Fibroblast of skin of left quadriceps (primary cell): ENCODE measurements around the gene TUBA3E.
"Not testable (repeated sequence)": the region's sequence is repeated elsewhere in the genome, so short reads cannot be mapped to it uniquely, and the experiment has no call there.

ENCODE experiments used
- DNase-seq, 2 experiments: peaks; one replicate each; pipeline ENCODE4 v3.0.0-alpha.2; 2013; ENCODE audit warnings: low read depth in 2 of 2

Gene TUBA3E

DNA sequence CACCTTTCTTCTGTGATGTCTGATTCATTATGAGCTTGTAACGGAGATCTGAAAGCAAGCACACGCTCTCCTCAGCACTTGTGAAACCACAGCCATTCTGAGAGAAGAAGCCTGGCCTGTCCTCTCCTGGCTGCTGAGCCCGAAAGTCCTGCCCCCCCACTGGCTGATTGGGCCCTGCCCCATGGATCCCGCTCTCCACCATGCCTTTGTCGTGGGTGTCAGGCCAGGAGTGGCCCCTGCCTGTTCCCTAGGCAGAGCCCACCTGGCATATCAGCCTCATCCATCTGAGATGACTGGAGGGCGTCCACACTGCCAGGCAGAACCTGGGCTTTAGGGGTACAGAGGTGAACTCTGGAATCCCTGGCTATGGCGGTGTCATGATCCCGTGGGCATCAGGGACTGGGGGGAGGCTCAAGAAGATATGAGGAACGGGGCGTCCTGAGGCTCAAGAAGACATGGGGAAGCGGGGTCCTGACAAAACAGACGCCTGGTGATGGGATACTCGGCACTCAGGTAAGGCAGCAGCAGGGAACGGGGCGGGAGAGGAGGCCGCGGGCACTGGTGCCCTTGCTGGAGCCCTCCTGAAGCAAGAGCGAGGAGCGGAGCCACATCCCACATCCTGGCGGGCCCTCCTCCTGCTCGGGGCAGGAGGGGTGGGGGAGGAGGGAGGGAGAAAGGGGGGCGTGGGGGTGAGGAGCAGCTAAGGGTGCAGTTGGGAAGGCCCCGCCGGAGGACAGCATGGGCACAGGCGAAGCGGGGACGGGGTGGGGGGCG is 54.8 kb downstream of the TUBA3E start:
- DNase-seq, result not testable (repeated sequence)

DNA sequence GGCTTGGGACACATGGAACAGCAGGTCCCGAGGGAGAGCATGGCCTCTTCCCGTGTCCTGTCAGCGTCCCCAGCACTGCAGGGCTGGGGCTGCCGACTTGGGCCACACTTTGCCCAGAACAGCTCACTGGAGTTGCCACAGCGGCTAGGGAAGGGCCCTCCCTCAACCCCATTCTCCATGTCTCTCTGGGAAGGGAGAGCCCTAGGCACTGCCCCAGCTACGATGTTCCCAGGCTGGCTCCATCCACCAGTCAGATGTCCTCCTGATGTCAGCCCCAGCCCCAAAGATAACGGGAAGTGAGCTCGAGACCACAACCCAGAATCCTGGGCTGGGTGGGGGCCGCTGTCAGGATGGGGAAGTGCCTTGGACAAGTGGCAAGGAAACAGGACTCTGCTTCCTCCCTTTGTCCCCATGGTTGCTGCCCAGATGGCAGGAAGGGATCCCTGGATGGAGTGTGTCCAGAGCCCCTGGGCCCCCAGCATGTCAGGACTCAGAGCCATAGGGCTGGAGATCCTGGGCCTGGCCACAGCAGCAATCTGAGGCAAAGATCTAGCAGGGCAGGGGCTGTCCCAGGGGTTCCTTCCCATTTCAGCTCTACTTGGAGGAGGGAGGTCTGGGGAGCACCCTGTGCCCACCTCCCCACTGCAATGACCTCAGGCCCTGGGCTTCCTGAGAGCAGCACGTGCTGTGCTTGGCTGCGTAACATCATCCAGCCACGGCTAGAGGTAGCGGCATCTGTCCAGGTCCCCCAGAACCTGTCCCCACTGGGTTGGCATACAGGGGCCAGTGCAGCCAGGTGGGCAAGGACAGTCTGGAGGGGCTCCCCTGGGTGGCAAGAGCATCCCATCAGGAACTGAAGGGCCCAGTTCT is 55.6 kb downstream of the TUBA3E start:
- not testable (repeated sequence) for DNase-seq
